BJ (cell line): ENCODE measurements around the gene BTRC. TPM values are rescaled to one million over a fixed set of nuclear protein-coding genes. Genes with fewer than 3 reads are reported as not detected.

Experiments used
- CTCF ChIA-PET: fragments of 350-600 bp; formaldehyde crosslinking; extraction: SDS; loops from one replicate; lab custom pipeline; 2021; ENCODE audit warnings: antibody characterized with exemption, inconsistent platforms; lab: Yijun Ruan, JAX
- POLR2A ChIA-PET: fragments of 300-600 bp; sonication (Branson Sonifier 250); formaldehyde crosslinking; extraction: SDS; loops from one replicate; lab custom pipeline; 2021; ENCODE audit warnings: antibody characterized with exemption; lab: Charles Lee
- DNase-seq: peaks from one replicate; pipeline ENCODE4 v3.0.0-alpha.2; 2011; ENCODE audit warnings: low read depth
- H3K27me3 ChIP-seq: 2 replicates; pipeline ENCODE4 v1.6.0; 2011; ENCODE audit warnings: low read length; ENCODE audit not compliant: control insufficient read depth, insufficient read depth
- H3K36me3 ChIP-seq: 2 replicates; pipeline ENCODE4 v1.5.1; 2011; ENCODE audit warnings: low read length; ENCODE audit not compliant: control insufficient read depth, insufficient read depth
- H3K4me3 ChIP-seq: 2 replicates; pipeline ENCODE4 v1.5.1; 2011; ENCODE audit warnings: low read depth, mild to moderate bottlenecking, control low read depth, low read length
- CTCF ChIP-seq: IDR thresholded peaks from 2 replicates; pipeline ENCODE4 v1.5.1; 2011; ENCODE audit warnings: low read depth, mild to moderate bottlenecking, control low read depth, inconsistent platforms, low read length, moderate library complexity; ENCODE audit not compliant: insufficient read depth
- polyA plus RNA-seq: library from polyadenylated mRNA; depleted of rRNA; stranded (reverse); fragments of >200 nt; gene quantifications from 2 replicates; pipeline ENCODE4 v1.2.3, GENCODE V29; 2011

BTRC gene
- polyA plus RNA-seq, 1 experiment, result 9.1 TPM

- H3K4me3 ChIP-seq, result no peak overlapping the region
- no peak for TF ChIP-seq CTCF
- DNase-seq, result no peak
- CTCF ChIA-PET, result interaction anchor here (0.6 to 5.5 kb wide), 31 partner anchors 7 to 255 kb away, joined by 3 to 49 read pairs (median 5); no protein-coding TSS in a partner anchor
- no peaks in the 10 kb centered on the region; the same call in 1 of the 2 replicates for H3K36me3 ChIP-seq
- H3K27me3 ChIP-seq, result no peaks in the 10 kb centered on the region
- POLR2A ChIA-PET, result no interaction called here
Observed at GRCh38 chr10:101466016-101466912, 112.3 kb downstream of the BTRC start.

- no peak overlapping the region for H3K4me3 ChIP-seq
- POLR2A ChIA-PET, result interaction anchor here (0.6 kb wide), 4 partner anchors 15 to 1102 kb away, joined by 3 to 10 read pairs (median 4); no protein-coding TSS in a partner anchor
Observed at GRCh38 chr10:101467286-101467770, 113.4 kb downstream of the BTRC start.

GRCh38 chr10:101468159-101468558, 114.2 kb downstream of the BTRC start:
- Histone ChIP-seq H3K36me3 (no peaks in the 10 kb centered on the region; the same call in 1 of the 2 replicates), H3K4me3 (no peak overlapping the region), H3K27me3 (no peaks in the 10 kb centered on the region)
- TF ChIP-seq CTCF, result no peak
- no peak for DNase-seq
- CTCF ChIA-PET, result interaction anchor here (0.6 to 5.5 kb wide), 18 partner anchors 9 to 484 kb away, joined by 3 to 49 read pairs (median 7); no protein-coding TSS in a partner anchor
- POLR2A ChIA-PET, result no interaction called here

More at GRCh38 chr10:101467286-101467770, 113.4 kb downstream of the BTRC start:
- Histone ChIP-seq H3K27me3 (no peaks in the 10 kb centered on the region), H3K36me3 (no peaks in the 10 kb centered on the region; the same call in 1 of the 2 replicates)
- TF ChIP-seq CTCF, result peak; percentile 90
- DNase-seq, result peak; percentile 26
- CTCF ChIA-PET, result interaction anchor here (0.6 to 5.5 kb wide), 38 partner anchors 8 to 309 kb away, joined by 3 to 49 read pairs (median 5); no protein-coding TSS in a partner anchor

GRCh38 chr10:101476383-101476782, 122.4 kb downstream of the BTRC start:
- ChIA-PET POLR2A (no interaction called here), CTCF (interaction anchor here (0.7 to 1.9 kb wide), 4 partner anchors 9 to 174 kb away, joined by 3 to 5 read pairs (median 4); no protein-coding TSS in a partner anchor)
- H3K4me3 ChIP-seq, result no peak overlapping the region
- no peak for DNase-seq
- no peaks in the 10 kb centered on the region for H3K27me3 ChIP-seq
- no peaks in the 10 kb centered on the region for H3K36me3 ChIP-seq
- TF ChIP-seq CTCF, result no peak

GRCh38 chr10:101478956-101479355, 125.0 kb downstream of the BTRC start:
- DNase-seq, result no peak
- H3K36me3 ChIP-seq, result no peaks in the 10 kb centered on the region
- H3K4me3 ChIP-seq, result no peak overlapping the region
- no peaks in the 10 kb centered on the region for H3K27me3 ChIP-seq
- ChIA-PET CTCF (interaction anchor here (1.5 to 2.1 kb wide), 2 partner anchors 11 to 12 kb away, joined by 5 to 6 read pairs; no protein-coding TSS in a partner anchor), POLR2A (no interaction called here)
- no peak for TF ChIP-seq CTCF
